ENCODE data around the gene CRYBG3. TPM values are rescaled to one million over a fixed set of nuclear protein-coding genes. Genes with fewer than 3 reads are reported as not detected.

The CRYBG3 gene
- total RNA-seq, 1 donor, result 22.9 TPM

DNA sequence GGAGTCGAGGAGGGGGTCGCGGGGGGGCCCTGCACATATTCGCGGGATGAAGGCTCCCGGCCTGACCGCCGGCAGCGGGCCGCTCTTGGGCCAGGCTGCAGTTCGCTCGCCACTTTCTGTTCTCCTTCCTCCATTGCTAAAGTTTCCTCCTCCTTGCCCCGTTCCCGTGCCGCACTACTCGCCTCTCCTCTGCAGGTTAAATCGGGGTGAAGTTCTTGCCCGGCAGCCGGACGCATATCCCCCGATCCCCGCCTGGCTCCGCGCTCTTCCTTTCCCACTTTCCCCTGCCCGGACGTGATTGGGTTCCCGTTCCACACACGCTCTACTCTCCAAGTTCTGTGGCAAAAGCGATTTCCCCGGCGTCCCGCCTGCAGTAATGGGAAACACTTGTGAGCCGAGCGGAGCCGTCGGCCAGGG is 556 bp downstream of the CRYBG3 start:
- peak overlapping the region; percentile 95 for H3K4me3 ChIP-seq (ENCODE audit: low read depth, low read length)
- TF ChIP-seq, protein P1, sequence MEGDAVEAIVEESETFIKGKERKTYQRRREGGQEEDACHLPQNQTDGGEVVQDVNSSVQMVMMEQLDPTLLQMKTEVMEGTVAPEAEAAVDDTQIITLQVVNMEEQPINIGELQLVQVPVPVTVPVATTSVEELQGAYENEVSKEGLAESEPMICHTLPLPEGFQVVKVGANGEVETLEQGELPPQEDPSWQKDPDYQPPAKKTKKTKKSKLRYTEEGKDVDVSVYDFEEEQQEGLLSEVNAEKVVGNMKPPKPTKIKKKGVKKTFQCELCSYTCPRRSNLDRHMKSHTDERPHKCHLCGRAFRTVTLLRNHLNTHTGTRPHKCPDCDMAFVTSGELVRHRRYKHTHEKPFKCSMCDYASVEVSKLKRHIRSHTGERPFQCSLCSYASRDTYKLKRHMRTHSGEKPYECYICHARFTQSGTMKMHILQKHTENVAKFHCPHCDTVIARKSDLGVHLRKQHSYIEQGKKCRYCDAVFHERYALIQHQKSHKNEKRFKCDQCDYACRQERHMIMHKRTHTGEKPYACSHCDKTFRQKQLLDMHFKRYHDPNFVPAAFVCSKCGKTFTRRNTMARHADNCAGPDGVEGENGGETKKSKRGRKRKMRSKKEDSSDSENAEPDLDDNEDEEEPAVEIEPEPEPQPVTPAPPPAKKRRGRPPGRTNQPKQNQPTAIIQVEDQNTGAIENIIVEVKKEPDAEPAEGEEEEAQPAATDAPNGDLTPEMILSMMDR (IDR thresholded peaks at IDR 0.05; ENCODE audit: insufficient read depth, low read depth, low read length), result no peak
- DNase-seq (ENCODE audit: low read depth), result peak; percentile 69

DNA sequence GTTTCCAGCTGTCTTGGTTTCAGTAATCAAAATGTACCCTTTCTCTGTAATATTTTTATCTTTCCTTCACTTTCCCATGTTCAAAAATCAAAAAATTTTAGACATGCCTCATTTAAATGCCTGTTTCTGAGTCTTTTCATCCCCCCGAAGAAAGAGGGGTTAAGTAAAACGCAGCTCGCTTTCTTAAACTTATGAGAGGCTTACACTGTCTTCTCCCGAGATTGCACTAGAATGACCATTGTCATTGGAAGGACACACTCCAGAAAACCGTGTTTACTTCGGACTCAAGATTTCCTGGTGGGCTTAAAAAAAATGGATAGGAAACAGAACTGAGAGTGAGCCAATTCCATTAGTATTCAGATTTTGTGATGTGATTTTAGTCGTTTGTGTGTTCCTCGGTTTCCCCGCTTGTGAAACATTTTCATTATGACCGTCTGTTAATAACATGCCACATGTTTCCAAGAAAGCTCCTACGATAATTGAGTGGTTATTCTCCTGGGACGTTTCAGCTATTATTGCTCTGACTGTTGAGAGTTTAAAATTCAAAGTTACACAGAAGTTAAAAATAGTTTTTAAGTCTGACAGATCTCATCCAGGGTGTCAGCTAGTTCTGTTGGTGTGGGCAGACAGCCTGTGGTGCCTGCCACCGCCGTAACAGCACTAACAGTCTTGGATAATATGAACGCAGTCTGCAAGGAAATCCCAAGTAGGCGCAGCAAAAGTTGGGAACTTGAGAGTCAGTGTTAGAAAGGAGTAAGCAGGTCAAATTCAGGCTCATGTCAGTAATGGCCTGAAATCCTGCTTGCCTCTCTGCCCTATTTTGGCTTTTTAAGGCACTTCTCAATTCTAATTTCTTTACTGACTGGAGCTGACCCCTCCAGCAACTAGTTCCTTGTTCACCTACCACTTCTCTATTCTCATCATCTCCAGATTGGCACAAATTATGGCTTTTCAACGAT is 1.5 kb downstream of the CRYBG3 start:
- peak overlapping the region; percentile 95 for H3K4me3 ChIP-seq (ENCODE audit: low read depth, low read length)
- TF ChIP-seq, protein P1 (IDR thresholded peaks at IDR 0.05; ENCODE audit: insufficient read depth, low read depth, low read length), result no peak
- DNase-seq (ENCODE audit: low read depth), result peak; percentile 22

DNA sequence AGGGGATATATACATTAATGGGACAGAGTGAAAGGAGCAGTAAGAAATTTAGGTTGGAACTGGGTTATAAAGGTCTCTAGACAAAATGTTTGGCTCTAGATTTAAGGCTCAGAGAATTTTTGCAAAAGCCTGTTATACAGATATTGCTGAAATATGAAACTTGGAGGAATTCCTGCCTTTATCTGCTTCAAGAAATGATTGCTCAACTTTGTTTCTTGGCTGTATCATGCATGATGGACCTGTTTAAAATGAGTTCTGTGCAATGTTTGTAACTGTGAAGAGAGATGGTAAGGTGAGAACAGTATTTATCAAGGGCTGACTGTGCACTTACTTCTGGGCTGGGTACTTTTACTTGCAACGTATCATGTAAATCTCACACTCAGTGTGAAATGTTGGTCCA is 3.3 kb downstream of the CRYBG3 start:
- DNase-seq (ENCODE audit: low read depth), result peak; percentile 30
- TF ChIP-seq, protein P1 (IDR thresholded peaks at IDR 0.05; ENCODE audit: insufficient read depth, low read depth, low read length), result no peak
- H3K4me3 ChIP-seq (ENCODE audit: low read depth, low read length), result no peak overlapping the region

DNA sequence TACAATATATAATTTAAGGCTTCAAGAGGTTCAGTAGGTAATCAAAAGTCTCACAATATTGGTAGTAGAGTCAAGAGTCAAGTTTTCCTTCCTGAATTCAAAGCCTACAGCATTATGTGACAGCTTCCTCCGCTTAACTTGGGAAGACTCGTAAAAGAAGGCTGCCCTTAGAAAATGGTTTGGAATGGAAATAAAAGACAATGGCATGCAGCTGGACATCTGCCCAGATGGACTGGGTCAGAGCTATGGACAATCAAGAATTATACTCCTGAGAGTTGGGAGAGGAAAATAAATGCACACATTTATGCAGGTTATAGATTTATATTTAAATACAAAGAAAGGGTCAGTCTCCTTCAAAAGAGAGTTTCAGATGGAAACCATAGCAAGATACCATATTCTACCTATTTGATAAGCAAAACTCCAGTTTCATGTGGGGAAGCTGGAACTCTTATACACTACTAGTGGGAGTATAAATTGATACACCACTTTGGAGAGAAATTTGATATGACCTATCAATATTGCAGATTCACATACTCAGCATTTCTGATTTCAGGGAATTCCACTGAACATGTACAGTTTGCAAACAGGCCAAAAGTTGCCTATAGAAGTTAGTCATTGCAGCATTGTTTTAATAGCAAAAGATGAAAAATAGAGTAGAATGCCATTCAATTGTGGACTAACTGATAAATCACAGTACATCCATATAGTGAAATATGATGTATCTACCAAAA is 6.1 kb downstream of the CRYBG3 start:
- DNase-seq (ENCODE audit: low read depth), result no peak
- TF ChIP-seq, protein P1 (IDR thresholded peaks at IDR 0.05; ENCODE audit: insufficient read depth, low read depth, low read length), result no peak
- no peak overlapping the region for H3K4me3 ChIP-seq (ENCODE audit: low read depth, low read length)

DNA sequence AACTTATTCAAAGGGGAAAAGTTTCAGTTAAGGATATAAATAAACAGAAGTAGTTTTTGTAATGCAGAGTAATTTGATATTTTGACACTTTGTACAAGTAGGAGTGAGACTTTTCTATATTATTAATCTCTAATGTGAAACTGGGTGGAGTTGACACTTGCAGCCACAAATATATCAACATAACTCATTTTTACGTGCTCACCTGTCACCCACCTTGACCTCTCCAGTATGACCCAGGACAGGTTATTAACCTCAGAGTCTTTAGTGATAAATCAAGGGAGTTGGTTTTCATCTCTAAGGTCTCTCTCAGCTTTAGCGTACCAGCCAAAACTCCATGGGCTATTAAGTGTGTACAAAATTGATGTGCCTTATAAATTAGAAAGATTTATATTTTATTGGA is 7.4 kb downstream of the CRYBG3 start:
- no peak overlapping the region for H3K4me3 ChIP-seq (ENCODE audit: low read depth, low read length)
- DNase-seq (ENCODE audit: low read depth), result no peak
- TF ChIP-seq, protein P1 (IDR thresholded peaks at IDR 0.05; ENCODE audit: insufficient read depth, low read depth, low read length), result no peak

DNA sequence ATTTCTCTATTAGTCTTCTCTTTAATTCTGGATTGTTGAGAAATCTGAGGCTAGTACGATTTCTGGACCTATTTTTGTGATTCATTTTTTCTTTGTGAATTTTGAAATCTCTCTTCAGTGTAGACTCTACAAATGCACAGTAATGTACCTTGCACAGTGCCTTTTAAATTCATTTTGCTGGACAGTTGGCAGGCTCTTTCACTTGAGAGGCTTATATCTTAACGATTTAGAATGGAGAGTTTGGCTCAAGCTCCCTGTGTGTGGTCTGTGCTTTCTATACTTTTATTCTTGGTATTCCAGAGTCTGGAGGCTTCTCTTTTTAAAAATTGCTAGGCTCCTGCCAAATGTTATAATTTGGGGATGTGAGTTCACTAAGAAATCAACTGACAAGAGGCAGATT is 8.8 kb downstream of the CRYBG3 start:
- DNase-seq (ENCODE audit: low read depth), result no peak
- H3K4me3 ChIP-seq (ENCODE audit: low read depth, low read length), result no peak overlapping the region
- TF ChIP-seq, protein P1 (IDR thresholded peaks at IDR 0.05; ENCODE audit: insufficient read depth, low read depth, low read length), result no peak

Data from fibroblast of villous mesenchyme (primary cell).